Thyroid gland (tissue), 4 donors: ENCODE measurements around the gene RCOR1. TPM values are rescaled to one million over a fixed set of nuclear protein-coding genes. Genes with fewer than 3 reads are reported as not detected.

Experiments
- DNase-seq, 2 donors: peaks; one replicate each; pipeline ENCODE4 v3.0.0-alpha.2; 2019
- H3K27ac ChIP-seq, 3 donors: fragments of 200-600 bp; sonication (generic); 1 replicate in 2 of 3; 2 replicates in 1 of 3; pipeline ENCODE4 v1.5.1; 2016 to 2019; ENCODE audit warnings: mild to moderate bottlenecking in 1 of 3, moderate library complexity in 1 of 3
- H3K27me3 ChIP-seq: fragments of 200-600 bp; sonication (generic); one replicate; pipeline ENCODE4 v1.5.1; 2019
- H3K36me3 ChIP-seq, 2 donors: fragments of 200-600 bp; sonication (generic); one replicate each; pipeline ENCODE4 v1.5.1; 2016 to 2019
- H3K4me1 ChIP-seq, 2 donors: fragments of 200-600 bp; sonication (generic); one replicate each; pipeline ENCODE4 v1.5.1; 2017 to 2019
- H3K4me3 ChIP-seq, 3 donors: fragments of 200-600 bp; sonication (generic); replicated peaks in 1 of 3; 1 replicate in 2 of 3; 2 replicates in 1 of 3; pipeline ENCODE4 v1.5.1; 2016; ENCODE audit warnings: mild to moderate bottlenecking in 1 of 3
- H3K9me3 ChIP-seq: fragments of 200-600 bp; sonication (generic); one replicate; pipeline ENCODE4 v1.5.1; 2017
- CTCF ChIP-seq, 6 experiments: fragments of 200-600 bp in 3 of 6; fragments of 450-650 bp in 3 of 6; sonication (generic) in 3 of 6; IDR thresholded peaks; one replicate each; pipeline ENCODE4 v1.5.1; 2016 to 2019; ENCODE audit warnings: antibody characterized with exemption in 6 of 6, mild to moderate bottlenecking in 2 of 6, inconsistent platforms in 1 of 6, moderate library complexity in 1 of 6
- POLR2A ChIP-seq, 2 donors: fragments of 450-650 bp; IDR thresholded peaks; one replicate each; pipeline ENCODE4 v1.6.1; 2017; ENCODE audit warnings: antibody characterized with exemption in 2 of 2, mild to moderate bottlenecking in 2 of 2, moderate library complexity in 1 of 2
- WGBS, 2 donors: methylation state at CpG; one replicate each; pipeline ENCODE4 v1.1.5; 2017; 5-methylcytosine and 5-hydroxymethylcytosine counted together
- intact Hi-C: fragments of 100-400 bp; cut with DNase I; formaldehyde crosslinking; loops from one replicate; pipeline ENCODE4 v1.15.1; 2023
- total RNA-seq, 4 donors: library from RNA; depleted of rRNA; stranded (reverse); fragments of >200 nt; gene quantifications; one replicate each; pipeline ENCODE4 v1.2.3, GENCODE V29; 2016

Gene RCOR1
- total RNA-seq, 4 donors from 2014 or later, result 9.4 to 14.2 (median 11.3) TPM

GRCh38 chr14:102754370-102755262, 162.2 kb downstream of the RCOR1 start:
- no peak for TF ChIP-seq CTCF (IDR thresholded peaks at IDR 0.05)
- TF ChIP-seq POLR2A (IDR thresholded peaks at IDR 0.05), result no peak
- no peak for DNase-seq
- intact Hi-C loops, result no loop called here
- Histone ChIP-seq H3K27ac (no peak overlapping the region), H3K4me3 (no peak overlapping the region), H3K9me3 (no peaks in the 10 kb centered on the region), H3K4me1 (no peaks in the 10 kb centered on the region), H3K27me3 (no peaks in the 10 kb centered on the region), H3K36me3 (no peaks in the 10 kb centered on the region)
- WGBS, 2 donors, result 83 to 87% methylated on average over 17 of the region's 17 CpGs

- DNase-seq, result no peak
These were observed 165.2 kb downstream of the RCOR1 start for GRCh38 chr14:102757646-102758045.

GRCh38 chr14:102758087-102758486, 165.6 kb downstream of the RCOR1 start:
- Histone ChIP-seq H3K27ac (no peak overlapping the region), H3K9me3 (no peaks in the 10 kb centered on the region), H3K36me3 (no peaks in the 10 kb centered on the region), H3K4me1 (peaks cover 5 to 6% of the 10 kb centered on the region in 2 donors), H3K4me3 (no peak overlapping the region), H3K27me3 (no peaks in the 10 kb centered on the region)
- WGBS, 2 donors, result 85 to 87% methylated on average over 5 of the region's 5 CpGs
- no peak for DNase-seq
- intact Hi-C loops, result no loop called here
- TF ChIP-seq CTCF (IDR thresholded peaks at IDR 0.05), result no peak
- TF ChIP-seq POLR2A (IDR thresholded peaks at IDR 0.05), result no peak

More at GRCh38 chr14:102757646-102758045, 165.2 kb downstream of the RCOR1 start:
- no peak overlapping the region for H3K27ac ChIP-seq
- no peak overlapping the region for H3K4me3 ChIP-seq
- H3K4me1 ChIP-seq, result peaks cover 5 to 6% of the 10 kb centered on the region in 2 donors
- TF ChIP-seq CTCF (IDR thresholded peaks at IDR 0.05) (no peak), POLR2A (IDR thresholded peaks at IDR 0.05) (no peak)
- no peaks in the 10 kb centered on the region for H3K36me3 ChIP-seq
- H3K27me3 ChIP-seq, result no peaks in the 10 kb centered on the region
- WGBS, 2 donors, result 90 to 93% methylated on average over 8 to 11 of the region's 11 CpGs
- intact Hi-C loops, result no loop called here
- H3K9me3 ChIP-seq, result no peaks in the 10 kb centered on the region

GRCh38 chr14:102759456-102760187, 167.2 kb downstream of the RCOR1 start:
- Histone ChIP-seq H3K9me3 (no peaks in the 10 kb centered on the region), H3K27ac (no peak overlapping the region), H3K4me1 (peaks cover 5 to 14% of the 10 kb centered on the region in 2 donors), H3K4me3 (no peak overlapping the region), H3K36me3 (no peaks in the 10 kb centered on the region), H3K27me3 (no peaks in the 10 kb centered on the region)
- no peak for TF ChIP-seq POLR2A (IDR thresholded peaks at IDR 0.05)
- TF ChIP-seq CTCF (IDR thresholded peaks at IDR 0.05), result no peak
- DNase-seq, result no peak
- WGBS, 2 donors, result 64 to 75% methylated on average over 10 of the region's 10 CpGs
- intact Hi-C loops, result no loop called here
